Neutrophil (primary cell): ENCODE measurements around the gene KYNU.

Experiments used
- H3K27ac ChIP-seq: fragments of 200-600 bp; sonication (generic); 2 replicates; pipeline ENCODE4 v1.5.1; 2016; ENCODE audit warnings: mild to moderate bottlenecking, moderate library complexity
- H3K27me3 ChIP-seq: fragments of 200-600 bp; sonication (generic); 2 replicates; pipeline ENCODE4 v1.6.0; 2016; ENCODE audit warnings: mild to moderate bottlenecking
- H3K36me3 ChIP-seq: fragments of 200-600 bp; sonication (generic); 2 replicates; pipeline ENCODE4 v1.5.1; 2017
- H3K4me1 ChIP-seq, 2 experiments: fragments of 200-600 bp in 1 of 2; sonication (generic) in 1 of 2; 1 replicate in 1 of 2; 2 replicates in 1 of 2; pipeline versions ENCODE4 v1.5.1 to v1.6.1; 2013 to 2016; ENCODE audit warnings: low read depth in 1 of 2, low read length in 1 of 2, mild to moderate bottlenecking in 1 of 2, moderate library complexity in 1 of 2; ENCODE audit not compliant: control insufficient read depth in 1 of 2, insufficient read depth in 1 of 2
- H3K4me3 ChIP-seq, 2 experiments: fragments of 200-600 bp in 1 of 2; sonication (generic) in 1 of 2; 1 replicate in 1 of 2; 2 replicates in 1 of 2; pipeline ENCODE4 v1.5.1; 2013 to 2016; ENCODE audit warnings: low read depth in 1 of 2, low read length in 1 of 2, mild to moderate bottlenecking in 1 of 2, moderate library complexity in 1 of 2
- H3K9me3 ChIP-seq: fragments of 200-600 bp; sonication (generic); 2 replicates; pipeline ENCODE4 v1.5.1; 2016
- CTCF ChIP-seq: fragments of 200-600 bp; sonication (generic); IDR thresholded peaks from 2 replicates; pipeline ENCODE4 v1.5.1; 2016; ENCODE audit warnings: antibody characterized with exemption

Gene KYNU

GRCh38 chr2:142973822-142974207 lies 96.4 kb downstream of the KYNU start:
- no peak overlapping the region for H3K4me3 ChIP-seq
- H3K36me3 ChIP-seq: no peaks in the 10 kb centered on the region
- H3K27ac ChIP-seq: no peak overlapping the region

GRCh38 chr2:142974288-142975024 lies 97.0 kb downstream of the KYNU start:
- H3K4me1 ChIP-seq: no peaks in the 10 kb centered on the region
- H3K36me3 ChIP-seq: no peaks in the 10 kb centered on the region

More at GRCh38 chr2:142973822-142974207, 96.4 kb downstream of the KYNU start:
- H3K27me3 ChIP-seq: no peaks in the 10 kb centered on the region
- no peaks in the 10 kb centered on the region for H3K4me1 ChIP-seq
- no peaks in the 10 kb centered on the region for H3K9me3 ChIP-seq
- TF ChIP-seq CTCF: no peak

GRCh38 chr2:142975239-142975638 lies 97.8 kb downstream of the KYNU start:
- Histone ChIP-seq H3K27ac (no peak overlapping the region), H3K4me3 (no peak overlapping the region), H3K36me3 (no peaks in the 10 kb centered on the region), H3K27me3 (no peaks in the 10 kb centered on the region), H3K4me1 (no peaks in the 10 kb centered on the region), H3K9me3 (no peaks in the 10 kb centered on the region)
- no peak for TF ChIP-seq CTCF

More at GRCh38 chr2:142974288-142975024, 97.0 kb downstream of the KYNU start:
- no peak for TF ChIP-seq CTCF
- Histone ChIP-seq H3K27me3 (no peaks in the 10 kb centered on the region), H3K27ac (no peak overlapping the region), H3K4me3 (no peak overlapping the region), H3K9me3 (no peaks in the 10 kb centered on the region)

GRCh38 chr2:142980246-142981068 lies 103.0 kb downstream of the KYNU start:
- Histone ChIP-seq H3K9me3 (no peaks in the 10 kb centered on the region), H3K27me3 (no peaks in the 10 kb centered on the region), H3K36me3 (no peaks in the 10 kb centered on the region), H3K4me3 (no peak overlapping the region), H3K4me1 (no peaks in the 10 kb centered on the region), H3K27ac (no peak overlapping the region)
- TF ChIP-seq CTCF: no peak

- H3K27me3 ChIP-seq: no peaks in the 10 kb centered on the region
- no peak for TF ChIP-seq CTCF
- no peaks in the 10 kb centered on the region for H3K9me3 ChIP-seq
- H3K27ac ChIP-seq: no peak overlapping the region
- no peak overlapping the region for H3K4me3 ChIP-seq
- H3K4me1 ChIP-seq: no peaks in the 10 kb centered on the region
- no peaks in the 10 kb centered on the region for H3K36me3 ChIP-seq
Observed at GRCh38 chr2:142981069-142981378, 103.6 kb downstream of the KYNU start.
